ENCODE results near the gene IKZF1.

DNA sequence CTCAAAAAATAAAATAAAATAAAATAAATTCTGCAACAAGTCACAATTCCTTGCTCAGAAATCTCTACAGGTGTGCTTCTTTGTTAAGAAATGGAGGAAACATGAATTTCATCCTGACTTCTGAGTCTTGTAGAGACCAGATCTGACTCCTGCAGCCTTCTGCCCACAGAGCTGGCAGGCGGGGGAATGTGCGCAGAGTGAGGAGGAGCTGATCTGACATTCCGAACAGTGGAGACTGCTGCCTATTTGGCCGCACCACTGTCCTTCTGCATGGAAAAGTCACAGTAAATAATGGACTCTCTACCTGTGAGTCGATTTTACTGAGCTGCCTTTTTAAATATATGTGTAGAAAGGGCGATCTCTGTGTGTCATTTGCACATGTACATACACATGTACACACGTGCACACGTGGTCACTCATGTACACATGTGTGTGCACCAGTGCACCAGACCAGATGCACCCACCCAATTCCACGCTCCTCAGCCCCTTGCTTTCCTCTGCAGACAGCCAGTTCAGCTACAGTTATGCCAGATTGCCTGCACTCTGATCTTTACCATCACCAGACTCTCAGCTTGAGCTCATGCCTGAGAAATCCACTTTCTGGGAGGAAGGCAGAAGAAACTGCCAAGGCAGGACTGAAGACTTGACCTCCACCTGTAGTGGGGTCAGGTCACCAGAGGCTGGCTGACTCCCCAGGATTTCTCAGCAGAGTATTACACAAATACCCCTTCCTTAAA, 54.9 kb downstream of the IKZF1 start:
- TF ChIP-seq ATF3 (IDR thresholded peaks at IDR 0.05) = no peak
- TF ChIP-seq ATF3 (CRISPR knock-in tag; conservative IDR thresholded peaks at IDR 0.05) = no peak
- TF ChIP-seq CTCF (IDR thresholded peaks at IDR 0.05 in 2 of 3, conservative IDR thresholded peaks at IDR 0.05 in 1 of 3; ENCODE audit: insufficient read depth in 2 of 3, low read depth in 1 of 3, low read length in 3 of 3) = no peak
- no peak for TF ChIP-seq KAT8 (IDR thresholded peaks at IDR 0.05; ENCODE audit: low read depth)
- no peak for TF ChIP-seq ZNF316 (IDR thresholded peaks at IDR 0.05)
